Dendritic cell treated with granulocyte-macrophage colony-stimulating factor and Interleukin-4, amounts not matched to agents 40 ng/mL and 50 ng/mL, for 4 days (primary cell): ENCODE data around the gene BPIFB1.

Source experiments
- H3K27ac Mint-ChIP-seq: one replicate; pipeline ENCODE4 v1.8.0; 2022; ENCODE audit warnings: mild to moderate bottlenecking, mixed read lengths
- H3K27me3 Mint-ChIP-seq: one replicate; pipeline ENCODE4 v1.8.0; 2022; ENCODE audit warnings: mild to moderate bottlenecking, mixed read lengths
- H3K36me3 Mint-ChIP-seq: one replicate; pipeline ENCODE4 v1.8.0; 2022; ENCODE audit warnings: low read depth, mixed read lengths
- H3K4me1 Mint-ChIP-seq: one replicate; pipeline ENCODE4 v1.8.0; 2022; ENCODE audit warnings: low read depth, mixed read lengths
- H3K4me3 Mint-ChIP-seq: one replicate; pipeline ENCODE4 v1.8.0; 2022; ENCODE audit warnings: mild to moderate bottlenecking, moderate library complexity, mixed read lengths
- H3K9me3 Mint-ChIP-seq: one replicate; pipeline ENCODE4 v1.8.0; 2022; ENCODE audit warnings: mixed read lengths
- intact Hi-C: fragments of 100-400 bp; cut with micrococcal nuclease; formaldehyde crosslinking; loops from one replicate; pipeline ENCODE4 v1.15.0; 2022

BPIFB1 gene

DNA sequence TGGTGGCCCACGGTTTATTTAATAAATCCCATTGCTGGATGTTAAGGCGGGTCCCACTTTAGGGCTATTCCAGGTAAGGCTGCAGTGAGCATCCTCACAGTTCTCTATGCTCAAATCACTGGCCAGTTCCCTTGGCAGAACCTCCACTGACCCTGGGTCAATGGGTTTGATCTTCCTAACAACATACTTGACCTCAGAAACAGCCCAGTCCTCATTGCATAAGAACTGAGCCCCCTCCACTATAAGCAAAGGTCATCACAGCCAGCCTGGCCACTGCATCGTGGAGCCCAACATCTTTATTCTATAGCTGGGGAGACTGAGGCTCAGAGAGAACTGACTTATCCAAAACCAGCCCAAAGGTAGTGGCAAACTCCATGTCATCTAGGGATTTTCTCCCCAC is 4.3 kb upstream of the BPIFB1 start:
- Mint-ChIP-seq H3K36me3 (no peaks in the 10 kb centered on the region), H3K4me1 (peaks cover 9% of the 10 kb centered on the region), H3K27me3 (peaks cover 4% of the 10 kb centered on the region), H3K4me3 (no peak overlapping the region), H3K9me3 (no peaks in the 10 kb centered on the region), H3K27ac (no peak overlapping the region)
- intact Hi-C loops: no loop called here

DNA sequence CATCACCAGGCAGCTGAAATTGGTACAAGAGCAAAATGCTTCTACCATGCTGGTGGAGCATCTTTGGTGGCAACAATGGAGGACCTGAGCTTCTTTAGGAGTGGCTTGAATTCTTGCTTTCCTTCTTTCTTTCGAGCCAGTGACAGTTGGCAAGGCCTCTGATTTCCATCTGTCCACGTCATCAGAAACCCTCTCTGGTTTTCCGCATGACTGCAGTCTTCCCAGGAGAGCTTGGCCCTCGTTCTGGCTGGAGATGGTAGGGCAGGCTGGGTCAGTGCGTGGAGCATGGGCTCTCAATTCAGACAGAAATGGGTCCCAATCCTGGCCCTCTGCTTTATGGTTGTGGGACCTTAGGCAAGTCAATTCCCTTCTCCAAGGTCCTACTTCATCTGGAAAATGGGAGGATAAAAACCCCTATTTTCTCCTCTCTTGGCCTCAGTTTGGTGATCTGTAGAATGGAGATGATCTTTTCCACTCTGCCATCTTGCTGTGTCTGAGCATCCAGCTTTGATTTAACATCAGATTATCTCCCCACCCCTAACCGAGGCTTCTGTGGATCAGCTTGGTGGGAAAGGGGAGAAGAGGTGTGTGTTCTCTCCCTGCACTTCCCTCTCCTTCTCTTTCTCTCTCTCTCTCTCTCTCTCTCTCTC is 3.6 kb upstream of the BPIFB1 start:
- Mint-ChIP-seq H3K9me3 (no peaks in the 10 kb centered on the region), H3K4me1 (peaks cover 9% of the 10 kb centered on the region), H3K4me3 (no peak overlapping the region), H3K27me3 (peaks cover 4% of the 10 kb centered on the region), H3K27ac (no peak overlapping the region), H3K36me3 (no peaks in the 10 kb centered on the region)
- intact Hi-C loops: no loop called here

DNA sequence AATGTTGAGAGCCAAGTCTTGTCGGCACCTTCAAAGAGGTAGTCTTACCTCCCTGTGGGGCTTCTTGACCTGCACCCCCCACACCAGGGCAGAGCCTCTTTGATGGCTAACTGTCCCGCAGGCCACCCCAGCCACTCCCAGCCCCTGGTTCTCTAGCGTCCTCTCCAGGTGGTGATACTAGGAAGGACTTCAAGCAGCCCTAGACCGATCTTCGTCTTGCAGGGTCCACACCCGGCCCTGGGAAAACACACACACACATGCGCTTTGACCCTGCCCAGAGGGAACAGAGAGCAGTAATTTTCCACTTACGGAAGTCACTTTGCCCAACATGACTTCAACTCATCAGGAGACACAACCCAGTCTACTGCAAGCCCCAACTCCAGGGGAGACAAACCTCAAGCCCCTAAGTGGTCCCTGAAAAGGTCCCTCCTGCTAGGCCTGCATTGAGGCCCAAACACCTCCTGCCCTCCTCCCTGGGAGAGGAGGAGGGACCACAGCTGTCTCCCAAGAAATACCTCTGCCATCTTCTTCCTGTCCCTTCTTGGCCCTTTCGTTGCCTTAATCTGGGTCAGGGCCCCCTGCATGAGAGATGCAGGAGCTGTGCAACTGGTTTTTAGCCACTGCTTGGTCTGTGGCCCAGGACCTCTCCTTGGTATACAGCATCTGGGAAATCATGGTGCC is 2.9 kb upstream of the BPIFB1 start:
- Mint-ChIP-seq H3K27me3 (peaks cover 9% of the 10 kb centered on the region), H3K27ac (no peak overlapping the region), H3K4me3 (no peak overlapping the region), H3K9me3 (no peaks in the 10 kb centered on the region), H3K4me1 (peaks cover 9% of the 10 kb centered on the region), H3K36me3 (no peaks in the 10 kb centered on the region)
- intact Hi-C loops: no loop called here

DNA sequence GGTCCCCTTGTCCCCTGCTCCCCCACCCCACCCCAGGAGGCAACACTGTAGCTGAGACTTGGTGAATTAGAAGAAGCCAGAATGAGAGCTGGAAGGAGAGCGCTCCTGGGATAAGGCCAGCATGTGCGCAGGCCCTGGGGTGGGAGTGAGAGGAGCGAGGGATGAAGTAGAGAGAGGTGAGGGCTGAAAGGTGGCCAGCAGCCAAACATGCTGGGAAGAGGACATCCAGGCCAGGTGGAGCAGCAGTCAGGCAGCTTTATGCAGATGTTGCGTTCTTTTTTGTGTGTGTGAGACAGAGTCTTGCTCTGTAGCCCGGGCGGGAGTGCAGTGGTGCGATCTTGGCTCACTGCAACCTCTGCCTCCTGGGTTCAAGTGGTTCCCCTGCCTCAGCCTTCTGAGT is 2.2 kb upstream of the BPIFB1 start:
- H3K27me3 Mint-ChIP-seq: peaks cover 9% of the 10 kb centered on the region
- no peaks in the 10 kb centered on the region for H3K9me3 Mint-ChIP-seq
- no peak overlapping the region for H3K27ac Mint-ChIP-seq
- no peak overlapping the region for H3K4me3 Mint-ChIP-seq
- H3K4me1 Mint-ChIP-seq: peaks cover 9% of the 10 kb centered on the region
- no peaks in the 10 kb centered on the region for H3K36me3 Mint-ChIP-seq
- intact Hi-C loops: no loop called here

DNA sequence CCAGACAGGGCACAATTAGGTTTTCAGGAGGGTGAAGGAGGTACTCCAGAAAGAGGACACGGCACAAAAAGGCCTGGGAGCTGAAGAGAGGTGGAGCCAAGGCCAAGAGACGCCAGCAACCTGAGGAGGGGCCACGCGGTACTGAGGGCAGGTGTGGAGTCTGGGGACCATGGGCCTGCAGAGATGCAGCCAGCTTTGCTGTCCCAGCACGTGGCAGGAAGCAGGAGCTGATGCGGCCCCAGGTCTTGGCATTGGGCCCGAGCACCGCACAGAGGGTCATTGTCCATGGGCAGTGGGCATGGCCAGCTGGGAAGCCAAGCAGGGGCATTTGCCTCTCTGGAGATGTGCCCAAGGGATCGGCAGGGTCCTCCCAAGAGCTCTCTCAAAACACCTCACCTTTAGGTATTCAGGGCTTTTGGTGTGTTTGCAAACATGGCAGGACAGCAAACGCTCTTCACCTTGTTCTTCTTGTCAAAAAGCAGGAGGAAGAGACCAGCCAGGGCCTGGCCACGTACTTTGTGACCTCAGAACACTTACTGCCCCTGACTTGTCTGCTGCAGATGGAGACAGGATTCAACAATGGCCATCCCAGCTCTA is 1.4 kb upstream of the BPIFB1 start:
- Mint-ChIP-seq H3K4me1 (peaks cover 9% of the 10 kb centered on the region), H3K27me3 (peaks cover 11% of the 10 kb centered on the region), H3K36me3 (no peaks in the 10 kb centered on the region), H3K4me3 (no peak overlapping the region), H3K27ac (no peak overlapping the region), H3K9me3 (no peaks in the 10 kb centered on the region)
- intact Hi-C loops: no loop called here

DNA sequence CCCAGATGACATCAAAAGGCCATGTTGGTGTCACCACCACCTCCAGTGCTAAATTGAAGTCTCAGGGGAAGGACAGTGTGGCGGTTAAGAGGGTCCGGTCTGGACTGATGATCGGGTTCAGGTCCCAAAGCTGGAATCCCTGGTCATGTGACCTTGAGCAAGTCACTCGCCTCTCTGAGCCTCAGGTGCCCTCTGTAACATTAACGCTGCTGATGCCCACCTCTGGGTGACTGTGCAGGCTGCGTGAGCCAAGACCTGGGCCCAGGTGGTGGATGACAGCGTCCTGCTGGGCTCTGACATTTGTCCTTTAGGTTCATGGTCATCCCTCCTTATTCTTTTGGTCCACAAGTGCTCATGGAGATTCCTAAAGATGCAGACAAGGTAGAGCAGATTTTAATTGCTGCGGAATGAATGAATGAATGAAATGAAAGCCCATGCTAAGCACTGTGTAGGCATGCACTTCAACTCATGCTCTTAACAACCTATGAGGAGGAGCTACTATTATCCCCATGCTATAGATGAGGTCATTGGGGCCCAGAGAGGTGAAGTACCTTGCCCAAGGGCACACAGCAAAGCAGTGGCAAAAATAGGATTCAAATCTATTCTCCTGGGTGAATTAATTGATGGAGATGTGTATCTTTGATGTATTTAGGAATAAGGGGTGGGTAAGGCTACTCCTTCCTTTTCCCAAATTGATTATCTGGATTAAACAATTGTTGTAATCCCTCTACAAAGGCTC is 649 bp upstream of the BPIFB1 start:
- no peaks in the 10 kb centered on the region for H3K36me3 Mint-ChIP-seq
- no peak overlapping the region for H3K27ac Mint-ChIP-seq
- H3K9me3 Mint-ChIP-seq: no peaks in the 10 kb centered on the region
- H3K4me1 Mint-ChIP-seq: peaks cover 8% of the 10 kb centered on the region
- peaks cover 13% of the 10 kb centered on the region for H3K27me3 Mint-ChIP-seq
- H3K4me3 Mint-ChIP-seq: no peak overlapping the region
- intact Hi-C loops: no loop called here

DNA sequence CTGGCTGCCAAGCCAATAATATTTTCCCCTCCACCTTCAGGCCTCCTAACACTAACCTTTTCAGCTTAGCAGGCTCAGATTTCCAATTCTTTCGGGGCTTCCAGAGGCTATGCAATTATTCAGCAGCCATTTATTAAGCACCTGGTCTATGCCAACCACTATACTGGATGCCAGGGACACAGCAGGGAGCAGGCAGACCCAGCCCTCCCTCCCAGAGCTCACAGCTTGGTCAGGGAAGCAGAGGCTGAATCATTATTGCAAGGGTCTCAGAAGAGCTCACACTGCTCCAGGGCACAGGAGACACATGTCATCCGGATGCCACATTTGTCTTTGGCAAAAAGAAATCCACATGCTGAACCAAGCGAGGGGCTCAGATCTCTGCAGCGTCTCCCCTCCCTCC is 1.3 kb downstream of the BPIFB1 start:
- no peak overlapping the region for H3K27ac Mint-ChIP-seq
- intact Hi-C loops: no loop called here
- H3K27me3 Mint-ChIP-seq: peaks cover 13% of the 10 kb centered on the region
- H3K9me3 Mint-ChIP-seq: no peaks in the 10 kb centered on the region
- no peaks in the 10 kb centered on the region for H3K36me3 Mint-ChIP-seq
- no peak overlapping the region for H3K4me3 Mint-ChIP-seq
- no peaks in the 10 kb centered on the region for H3K4me1 Mint-ChIP-seq

DNA sequence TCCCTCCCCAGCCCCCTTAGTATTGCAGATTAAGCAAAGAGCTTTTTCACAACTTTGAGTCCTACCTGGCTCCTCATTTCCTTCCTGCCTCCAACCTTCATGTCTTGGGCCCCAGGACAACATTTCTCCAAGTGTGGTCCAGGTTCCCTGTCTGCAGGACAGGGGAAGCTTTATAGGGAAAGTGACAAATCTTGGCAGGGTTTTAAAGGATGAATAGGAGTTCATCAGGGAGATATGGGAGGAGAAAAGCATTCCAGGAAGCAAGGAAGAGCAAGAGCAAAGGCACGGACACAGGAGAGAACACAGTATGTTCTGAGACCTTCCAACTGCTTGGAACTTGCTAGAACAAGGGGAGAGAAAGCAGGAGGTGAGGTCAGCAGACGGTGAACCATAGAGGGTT is 1.9 kb downstream of the BPIFB1 start:
- intact Hi-C loops: no loop called here
- Mint-ChIP-seq H3K36me3 (no peaks in the 10 kb centered on the region), H3K4me1 (no peaks in the 10 kb centered on the region), H3K9me3 (no peaks in the 10 kb centered on the region), H3K27me3 (peaks cover 15% of the 10 kb centered on the region), H3K4me3 (no peak overlapping the region), H3K27ac (no peak overlapping the region)

DNA sequence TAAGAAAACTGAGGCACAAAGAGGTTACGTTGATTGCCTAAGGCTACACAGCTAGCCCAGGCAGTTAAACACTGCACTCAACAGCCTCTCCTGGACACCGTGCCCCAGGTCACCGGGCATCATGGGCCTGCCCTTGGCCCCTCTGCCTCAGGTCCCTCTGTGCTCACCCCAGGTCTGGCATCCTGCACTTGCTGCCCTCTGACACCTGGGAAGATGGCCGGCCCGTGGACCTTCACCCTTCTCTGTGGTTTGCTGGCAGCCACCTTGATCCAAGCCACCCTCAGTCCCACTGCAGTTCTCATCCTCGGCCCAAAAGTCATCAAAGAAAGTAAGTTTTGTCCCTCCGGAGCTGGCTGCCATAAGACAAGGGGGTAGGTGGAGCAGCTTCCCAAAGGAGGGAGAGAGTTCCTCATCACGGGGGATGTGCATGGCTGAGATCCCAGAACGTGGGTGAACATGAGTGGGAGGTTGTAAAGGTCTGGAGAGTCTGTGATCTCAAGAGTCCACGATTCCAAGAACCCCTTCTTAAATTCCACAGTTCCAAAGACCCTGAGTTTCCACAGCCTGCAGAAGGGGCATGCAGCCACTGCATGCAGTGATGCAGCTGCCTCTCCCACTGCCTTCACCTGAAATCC is 3.0 kb downstream of the BPIFB1 start:
- Mint-ChIP-seq H3K27ac (no peak overlapping the region), H3K27me3 (peaks cover 15% of the 10 kb centered on the region), H3K36me3 (no peaks in the 10 kb centered on the region), H3K4me3 (no peak overlapping the region), H3K4me1 (no peaks in the 10 kb centered on the region), H3K9me3 (no peaks in the 10 kb centered on the region)
- intact Hi-C loops: no loop called here

DNA sequence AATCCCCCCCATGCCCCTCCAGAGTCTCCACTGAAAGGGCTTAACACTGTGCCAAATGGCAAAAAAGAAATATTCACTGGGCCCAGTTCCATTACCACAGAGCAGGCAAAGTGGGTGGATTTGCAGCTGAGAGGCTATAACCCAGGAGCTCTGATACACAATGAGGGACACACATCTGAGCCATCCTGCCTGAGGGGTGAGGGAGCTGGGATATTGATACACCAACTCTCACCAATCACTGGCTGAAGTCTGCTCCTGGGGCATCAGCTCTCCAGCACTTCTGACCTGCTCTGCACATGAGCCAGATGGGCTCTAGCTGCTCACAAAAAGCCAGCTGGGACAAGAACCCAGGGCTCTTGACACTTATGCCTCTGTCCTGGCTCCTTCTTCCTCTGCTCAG is 4.9 kb downstream of the BPIFB1 start:
- Mint-ChIP-seq H3K27ac (no peak overlapping the region), H3K4me3 (no peak overlapping the region), H3K36me3 (no peaks in the 10 kb centered on the region), H3K27me3 (peaks cover 15% of the 10 kb centered on the region), H3K4me1 (peaks cover 4% of the 10 kb centered on the region), H3K9me3 (no peaks in the 10 kb centered on the region)
- intact Hi-C loops: no loop called here

DNA sequence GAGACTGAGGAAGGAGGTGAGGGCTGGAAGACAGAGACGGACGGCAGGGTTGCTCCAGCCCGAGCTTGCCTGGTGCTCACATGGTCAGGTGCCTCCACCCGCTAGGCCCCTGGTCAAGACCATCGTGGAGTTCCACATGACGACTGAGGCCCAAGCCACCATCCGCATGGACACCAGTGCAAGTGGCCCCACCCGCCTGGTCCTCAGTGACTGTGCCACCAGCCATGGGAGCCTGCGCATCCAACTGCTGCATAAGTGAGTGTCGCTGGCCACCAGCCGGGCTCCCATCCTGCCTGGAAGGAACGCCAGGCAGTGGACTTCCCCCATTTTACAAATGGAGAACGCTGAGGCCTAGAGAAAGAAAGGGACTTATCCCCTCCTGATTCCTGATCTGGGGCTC is 7.8 kb downstream of the BPIFB1 start:
- Mint-ChIP-seq H3K36me3 (no peaks in the 10 kb centered on the region), H3K27me3 (peaks cover 10% of the 10 kb centered on the region), H3K9me3 (no peaks in the 10 kb centered on the region), H3K27ac (no peak overlapping the region), H3K4me3 (no peak overlapping the region), H3K4me1 (peaks cover 4% of the 10 kb centered on the region)
- intact Hi-C loops: no loop called here

DNA sequence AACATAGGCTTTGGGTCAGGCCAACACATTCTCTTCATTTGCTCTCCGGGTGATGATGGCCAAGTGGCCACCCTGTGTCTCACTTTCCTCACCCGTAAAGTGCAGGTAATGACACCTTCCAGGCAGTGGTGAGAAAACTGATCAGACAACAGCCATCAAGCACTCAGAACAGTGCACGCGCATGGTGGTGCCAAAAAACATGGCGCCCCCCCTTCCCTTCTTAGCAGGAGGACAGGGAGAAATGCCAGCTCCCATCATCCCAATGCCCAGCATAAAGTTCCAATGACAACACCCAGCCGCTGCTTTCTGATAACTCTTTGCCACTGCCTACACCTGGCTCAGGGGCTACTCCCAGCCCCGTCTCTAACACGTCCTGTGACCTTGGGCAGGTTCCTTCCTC is 8.4 kb downstream of the BPIFB1 start:
- intact Hi-C loops: no loop called here
- H3K27ac Mint-ChIP-seq: no peak overlapping the region
- peaks cover 4% of the 10 kb centered on the region for H3K4me1 Mint-ChIP-seq

DNA sequence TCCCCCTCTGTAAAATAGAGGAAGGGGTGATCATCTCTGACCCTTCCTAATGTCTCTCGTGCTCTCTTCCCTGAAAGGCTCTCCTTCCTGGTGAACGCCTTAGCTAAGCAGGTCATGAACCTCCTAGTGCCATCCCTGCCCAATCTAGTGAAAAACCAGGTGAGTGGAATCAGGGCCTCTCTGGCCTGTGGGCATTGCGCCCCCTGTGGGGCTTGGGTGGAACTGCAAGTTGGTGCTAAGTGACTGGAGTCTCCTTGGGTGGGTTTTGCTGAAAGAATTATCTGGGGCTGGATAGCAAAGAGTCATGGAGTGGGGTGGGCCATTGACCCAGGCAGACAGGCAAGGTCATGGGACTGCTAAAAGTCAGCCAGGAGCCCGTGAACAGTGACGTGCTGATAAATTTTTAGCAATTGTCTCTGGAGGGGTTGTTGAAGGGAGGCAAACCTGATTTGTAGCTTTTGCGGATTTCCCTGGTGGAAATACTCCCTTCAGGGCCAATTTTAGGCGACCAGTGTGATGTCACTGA is 8.9 kb downstream of the BPIFB1 start:
- intact Hi-C loops: no loop called here
- Mint-ChIP-seq H3K27ac (no peak overlapping the region), H3K4me1 (peaks cover 4% of the 10 kb centered on the region), H3K9me3 (no peaks in the 10 kb centered on the region), H3K27me3 (peaks cover 6% of the 10 kb centered on the region), H3K36me3 (no peaks in the 10 kb centered on the region), H3K4me3 (no peak overlapping the region)

More for the DNA sequence above, 8.4 kb downstream of the BPIFB1 start:
- Mint-ChIP-seq H3K27me3 (peaks cover 7% of the 10 kb centered on the region), H3K36me3 (no peaks in the 10 kb centered on the region), H3K9me3 (no peaks in the 10 kb centered on the region), H3K4me3 (no peak overlapping the region)

DNA sequence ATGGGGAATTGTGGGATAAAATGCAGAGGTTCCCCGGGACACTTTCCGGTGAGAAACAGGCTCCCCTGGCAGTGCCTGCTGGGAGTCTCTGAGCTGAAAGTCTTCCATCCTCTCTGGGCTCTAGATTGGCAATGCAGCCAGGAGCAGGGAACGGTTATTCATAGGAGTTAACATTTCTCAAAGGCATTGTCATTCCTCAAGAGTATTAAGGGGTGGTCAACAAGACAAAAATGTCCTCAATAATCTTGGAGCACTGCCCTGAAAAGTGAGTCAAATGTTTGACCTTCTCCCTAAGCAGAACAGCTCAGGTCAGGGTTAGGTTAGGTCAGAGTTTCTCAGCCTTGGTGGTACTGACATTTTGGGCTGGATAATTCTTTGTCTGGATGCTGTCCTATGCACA is 13.2 kb downstream of the BPIFB1 start:
- no peaks in the 10 kb centered on the region for H3K9me3 Mint-ChIP-seq
- no peaks in the 10 kb centered on the region for H3K36me3 Mint-ChIP-seq
- peaks cover 9% of the 10 kb centered on the region for H3K4me1 Mint-ChIP-seq
- intact Hi-C loops: no loop called here
- H3K4me3 Mint-ChIP-seq: no peak overlapping the region
- no peak overlapping the region for H3K27ac Mint-ChIP-seq
- peaks cover 14% of the 10 kb centered on the region for H3K27me3 Mint-ChIP-seq
